Right cardiac atrium (tissue), 5 donors: Measurements from ENCODE around the gene IL18R1. TPM values are rescaled to one million over a fixed set of nuclear protein-coding genes. Genes with fewer than 3 reads are reported as not detected.
A peak's percentile ranks its signal among the peaks of the same experiment; 100 is the strongest.

ENCODE experiments used
- ATAC-seq, 2 donors: fragments of 200-7000 bp; cut with Tn5 transposase; one replicate each; pipeline versions ENCODE4 v1.8.0 to v1.9.1; 2020; ENCODE audit warnings: moderate library complexity in 2 of 2, mild to moderate bottlenecking in 1 of 2
- DNase-seq, 3 donors: peaks; one replicate each; pipeline ENCODE4 v3.0.0-alpha.2; 2020
- H3K27ac ChIP-seq: one replicate; pipeline ENCODE4 v1.5.1; 2013; ENCODE audit warnings: mild to moderate bottlenecking, low read length, control low read depth, moderate library complexity
- H3K27me3 ChIP-seq: one replicate; pipeline ENCODE4 v1.6.1; 2013; ENCODE audit not compliant: control insufficient read depth, insufficient read depth
- H3K4me1 ChIP-seq: one replicate; pipeline ENCODE4 v1.6.1; 2013; ENCODE audit warnings: low read length; ENCODE audit not compliant: control insufficient read depth, insufficient read depth
- H3K4me3 ChIP-seq: one replicate; pipeline ENCODE4 v1.5.1; 2013; ENCODE audit warnings: low read length, control low read depth
- H3K9me3 ChIP-seq: one replicate; pipeline ENCODE4 v1.6.1; 2013; ENCODE audit warnings: low read length; ENCODE audit not compliant: control insufficient read depth
- WGBS: extraction: QIAGEN DNeasy Blood & Tissue Kit; methylation state at CpG from one replicate; pipeline ENCODE4 v1.1.7; 2013; 5-methylcytosine and 5-hydroxymethylcytosine counted together
- intact Hi-C, 4 donors: fragments of 100-400 bp; cut with DNase I; formaldehyde crosslinking; loops; one replicate each; pipeline versions ENCODE4 v1.11.0 to v1.14.0; 2022 to 2023
- polyA plus RNA-seq: library from polyadenylated mRNA; stranded (reverse); fragments of 200-250 nt; gene quantifications from one replicate; pipeline ENCODE4 v1.2.3, GENCODE V29; 2013
- total RNA-seq, 4 donors: library from RNA; stranded (reverse); fragmentation: NEBNext Ultra II Directional; extraction: Animal tissue kit (Norgen Biotek cat#: 25700); gene quantifications; one replicate each; pipeline ENCODE4 v1.2.1, GENCODE V29; 2021
- donor health status: healthy with polysubstance abuse.
- donor health status: DM: no; HTN: yes; CAD: no.
- donor health status: DM: no; HTN: no; CAD: no.
- donor health status: DM: no; HTN: yes; CAD: no; lungs with severe emphysema.
- donor health status: DM: yes; HTN: yes; CAD: no.

Gene IL18R1
- total and polyA plus RNA-seq, 5 donors = 2.2 to 8.1 (median 2.9) TPM

DNA sequence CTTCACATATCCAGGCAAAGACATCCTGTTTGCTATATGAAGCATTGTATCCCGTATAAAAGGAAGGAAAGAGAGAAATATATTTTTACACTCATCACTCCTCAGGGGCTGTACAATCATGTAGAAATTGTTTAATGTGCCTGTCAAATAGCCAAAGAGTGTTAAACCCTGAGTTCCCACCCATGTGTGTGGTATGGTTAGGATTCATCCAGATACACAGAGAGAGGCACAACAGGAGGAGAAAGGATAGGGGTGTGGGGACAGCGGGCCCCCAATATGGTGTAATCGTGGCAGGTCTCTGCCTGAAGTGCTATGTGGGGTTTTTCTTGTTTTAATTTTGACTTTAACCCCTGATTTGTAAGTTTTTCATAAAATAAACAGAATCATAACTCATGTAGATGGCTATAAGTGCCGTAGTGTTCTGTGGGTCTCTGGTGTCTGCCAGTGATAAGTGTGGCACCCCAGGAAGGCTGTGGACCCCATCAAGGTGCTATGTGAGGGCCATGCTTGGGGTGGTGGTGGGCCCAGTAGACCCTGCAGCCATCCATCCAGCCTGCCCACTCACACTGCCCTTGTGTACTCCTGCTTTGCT is 10.2 kb upstream of the IL18R1 start:
- WGBS = 77% methylated on average over 4 of the region's 4 CpGs
- ATAC-seq (peak in 1 of 2 donors; percentile 31), DNase-seq (no peak)
- no peak overlapping the region for H3K4me3 ChIP-seq
- no peak overlapping the region for H3K27ac ChIP-seq
- H3K9me3 ChIP-seq = no peaks in the 10 kb centered on the region
- no peaks in the 10 kb centered on the region for H3K27me3 ChIP-seq
- intact Hi-C loops = loop anchor here in 2 of 4 donors (10.0 kb wide), 2 partner anchors 81 to 91 kb away; no protein-coding TSS in a partner anchor
- no peaks in the 10 kb centered on the region for H3K4me1 ChIP-seq

DNA sequence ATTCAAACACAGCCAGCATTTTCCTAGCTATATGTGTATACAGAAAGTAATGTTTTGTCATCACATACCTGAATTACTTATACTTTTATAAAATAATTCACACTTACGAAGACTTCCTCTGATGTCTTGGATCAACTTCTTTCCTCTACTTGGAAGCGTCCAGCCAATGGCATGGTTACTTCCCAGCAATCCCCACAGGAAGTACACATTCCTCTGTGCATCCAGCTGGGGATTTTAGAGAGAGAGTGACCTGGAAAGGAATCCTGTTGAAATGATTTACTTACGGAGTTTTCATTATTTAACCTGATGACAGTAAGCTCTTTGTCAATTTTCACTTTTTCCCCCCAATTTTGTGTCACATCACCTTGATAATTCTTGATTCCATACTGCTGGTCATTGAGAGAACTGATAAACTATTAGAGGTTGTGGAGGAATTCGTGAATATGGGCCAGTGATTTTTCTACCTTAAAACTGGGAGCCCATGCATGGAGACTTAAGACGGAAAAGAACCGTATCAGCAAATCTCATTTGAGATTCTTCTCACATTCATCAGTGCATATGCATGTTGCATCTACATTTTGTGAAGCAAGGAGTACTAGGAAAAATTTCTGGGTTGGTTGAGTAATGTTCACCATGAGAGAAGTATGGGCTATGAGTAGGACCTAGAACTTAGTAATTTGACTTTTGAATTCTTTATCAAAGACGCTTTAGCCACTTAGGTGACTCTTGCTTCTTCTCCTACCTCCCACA is 9.0 kb upstream of the IL18R1 start:
- H3K4me1 ChIP-seq = no peaks in the 10 kb centered on the region
- DNase-seq (no peak), ATAC-seq (no peak)
- no peak overlapping the region for H3K4me3 ChIP-seq
- 88% methylated on average over 7 of the region's 7 CpGs for WGBS
- H3K27ac ChIP-seq = no peak overlapping the region
- intact Hi-C loops = loop anchor here in 2 of 4 donors (10.0 kb wide), 2 partner anchors 82 to 92 kb away; no protein-coding TSS in a partner anchor
- H3K9me3 ChIP-seq = no peaks in the 10 kb centered on the region
- no peaks in the 10 kb centered on the region for H3K27me3 ChIP-seq

DNA sequence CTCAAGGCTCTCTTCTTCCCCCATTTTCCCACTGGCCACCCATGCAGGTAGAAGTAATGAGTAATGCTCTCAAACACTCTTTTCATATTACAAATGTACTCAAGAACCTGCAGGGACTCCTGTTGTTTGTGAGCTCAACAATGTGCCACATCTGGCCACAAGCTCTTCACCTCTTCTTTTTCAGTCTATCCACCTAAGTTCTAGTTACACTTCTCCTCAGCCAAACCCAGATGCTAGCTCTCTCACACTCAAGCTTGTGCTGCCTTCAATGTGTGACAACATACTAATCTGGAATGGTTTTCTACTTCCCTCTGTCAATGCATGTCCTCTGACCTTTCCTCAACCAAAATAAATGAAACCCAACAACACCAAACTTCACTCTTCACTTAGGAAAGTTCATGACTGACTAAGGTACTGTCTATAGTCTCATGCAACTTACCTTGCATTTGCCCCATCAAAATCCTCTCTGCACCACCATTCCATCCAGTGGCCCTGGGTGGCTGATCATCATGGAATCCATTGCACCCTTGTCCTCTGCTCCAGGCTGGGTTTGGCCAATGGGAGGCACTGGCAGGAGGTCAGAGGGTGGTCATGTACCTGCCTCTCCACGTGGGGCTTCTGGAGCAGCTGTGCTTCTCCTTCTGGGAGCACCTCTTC is 5.3 kb upstream of the IL18R1 start:
- Histone ChIP-seq H3K27ac (no peak overlapping the region), H3K27me3 (no peaks in the 10 kb centered on the region), H3K4me1 (no peaks in the 10 kb centered on the region), H3K4me3 (no peak overlapping the region), H3K9me3 (no peaks in the 10 kb centered on the region)
- ATAC-seq = peak in 1 of 2 donors; percentile 11
- intact Hi-C loops = loop anchor here in 2 of 4 donors (10.0 kb wide), 2 partner anchors 95 to 345 kb away; no protein-coding TSS in a partner anchor
- DNase-seq = no peak
- WGBS = 57% methylated on average over 1 of the region's 1 CpG

DNA sequence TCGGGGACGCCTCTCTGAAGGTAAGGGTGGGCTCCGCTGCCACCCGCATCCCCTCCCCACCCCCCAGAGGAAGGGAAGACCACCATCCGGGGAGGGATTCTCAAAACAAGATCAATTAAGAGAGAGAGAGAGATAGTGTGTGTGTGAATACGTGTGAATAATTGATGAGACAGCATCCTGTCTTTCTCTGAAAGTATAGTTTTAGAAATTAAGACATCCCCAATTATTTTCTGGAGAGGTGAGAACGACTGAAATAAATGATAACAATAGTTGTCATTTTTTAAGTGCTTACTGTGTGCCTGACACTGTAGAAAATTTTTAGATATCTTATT is 751 bp downstream of the IL18R1 start:
- 18% methylated on average over 7 of the region's 7 CpGs for WGBS
- peak overlapping the region; percentile 74 for H3K4me3 ChIP-seq
- no peaks in the 10 kb centered on the region for H3K9me3 ChIP-seq
- H3K27me3 ChIP-seq = no peaks in the 10 kb centered on the region
- intact Hi-C loops = loop anchor here in 3 of 4 donors (5.0 to 10.0 kb wide), 3 partner anchors 102 to 352 kb away; no protein-coding TSS in a partner anchor
- DNase-seq (peak in 1 of 3 donors; percentile 58), ATAC-seq (no peak)
- H3K4me1 ChIP-seq = no peaks in the 10 kb centered on the region
- H3K27ac ChIP-seq = peak overlapping the region; percentile 42

DNA sequence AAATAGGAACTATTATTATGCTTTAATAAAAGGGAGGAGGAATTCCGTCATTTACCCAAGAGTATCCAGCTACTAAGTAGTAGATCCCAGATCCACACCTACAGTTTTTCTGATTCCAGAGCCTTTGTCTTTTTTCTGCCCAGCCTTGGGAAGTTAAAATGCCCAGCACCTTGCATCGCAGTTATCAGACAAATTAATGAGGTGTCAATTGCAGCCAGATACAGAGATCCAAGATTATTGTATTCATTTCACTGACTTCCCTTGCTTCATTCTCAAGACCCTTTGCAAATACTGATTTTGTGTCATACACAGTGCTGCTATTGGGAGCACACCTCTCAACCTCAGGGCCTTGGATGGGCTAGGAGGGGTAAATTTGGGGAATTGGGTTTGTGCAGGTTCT is 1.1 kb downstream of the IL18R1 start:
- DNase-seq (no peak), ATAC-seq (no peak)
- Histone ChIP-seq H3K4me1 (no peaks in the 10 kb centered on the region), H3K27ac (no peak overlapping the region), H3K9me3 (no peaks in the 10 kb centered on the region), H3K27me3 (no peaks in the 10 kb centered on the region), H3K4me3 (peak overlapping the region; percentile 74)
- 69% methylated on average over 2 of the region's 2 CpGs for WGBS
- intact Hi-C loops = loop anchor here in 3 of 4 donors (5.0 to 10.0 kb wide), 3 partner anchors 102 to 352 kb away; no protein-coding TSS in a partner anchor

DNA sequence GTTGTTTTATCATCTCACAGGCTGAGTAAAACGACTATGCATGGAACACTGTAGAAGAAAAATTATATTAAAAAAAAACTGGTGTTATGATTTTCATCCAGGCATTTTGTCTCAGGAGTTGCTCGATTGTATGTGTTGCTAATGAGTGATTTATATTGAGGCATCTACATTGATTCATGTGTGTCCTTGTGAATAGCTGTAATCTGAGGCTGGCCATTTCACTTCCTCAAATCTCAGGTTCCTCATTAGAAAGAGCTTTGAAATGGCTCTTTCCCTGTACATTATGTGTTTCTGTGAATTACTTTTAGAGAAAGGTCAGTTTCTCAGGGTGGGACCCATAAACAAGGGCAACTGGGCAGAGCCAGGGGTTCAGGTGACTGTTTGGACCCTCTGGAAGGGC is 2.3 kb downstream of the IL18R1 start:
- DNase-seq (no peak), ATAC-seq (no peak)
- Histone ChIP-seq H3K27me3 (no peaks in the 10 kb centered on the region), H3K9me3 (no peaks in the 10 kb centered on the region), H3K27ac (no peak overlapping the region), H3K4me3 (no peak overlapping the region), H3K4me1 (no peaks in the 10 kb centered on the region)
- 68% methylated on average over 2 of the region's 2 CpGs for WGBS
- intact Hi-C loops = loop anchor here in 3 of 4 donors (5.0 to 10.0 kb wide), 3 partner anchors 103 to 353 kb away; no protein-coding TSS in a partner anchor

DNA sequence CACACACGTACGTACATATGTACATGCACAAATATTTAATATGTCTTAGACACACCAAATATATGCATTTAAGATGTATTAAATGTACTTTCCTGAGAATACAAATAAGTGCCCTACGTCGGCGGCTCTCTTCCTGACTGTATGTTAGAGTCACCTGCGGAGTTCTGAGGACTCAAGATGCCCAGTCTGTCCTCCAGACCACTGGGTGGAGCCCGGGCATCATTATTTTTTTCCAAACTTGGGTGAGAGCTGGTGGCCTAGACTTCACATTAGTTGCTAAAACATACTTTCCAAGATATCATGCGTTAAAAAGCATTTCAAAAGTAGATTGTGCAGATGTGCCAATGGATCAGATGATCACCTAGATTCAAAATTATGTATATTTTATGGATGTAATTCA is 2.9 kb downstream of the IL18R1 start:
- H3K4me1 ChIP-seq = no peaks in the 10 kb centered on the region
- ATAC-seq (no peak), DNase-seq (no peak)
- no peaks in the 10 kb centered on the region for H3K27me3 ChIP-seq
- H3K9me3 ChIP-seq = no peaks in the 10 kb centered on the region
- 94% methylated on average over 8 of the region's 8 CpGs for WGBS
- no peak overlapping the region for H3K4me3 ChIP-seq
- H3K27ac ChIP-seq = no peak overlapping the region
- intact Hi-C loops = loop anchor here in 3 of 4 donors (5.0 to 10.0 kb wide), 3 partner anchors 104 to 354 kb away; no protein-coding TSS in a partner anchor

DNA sequence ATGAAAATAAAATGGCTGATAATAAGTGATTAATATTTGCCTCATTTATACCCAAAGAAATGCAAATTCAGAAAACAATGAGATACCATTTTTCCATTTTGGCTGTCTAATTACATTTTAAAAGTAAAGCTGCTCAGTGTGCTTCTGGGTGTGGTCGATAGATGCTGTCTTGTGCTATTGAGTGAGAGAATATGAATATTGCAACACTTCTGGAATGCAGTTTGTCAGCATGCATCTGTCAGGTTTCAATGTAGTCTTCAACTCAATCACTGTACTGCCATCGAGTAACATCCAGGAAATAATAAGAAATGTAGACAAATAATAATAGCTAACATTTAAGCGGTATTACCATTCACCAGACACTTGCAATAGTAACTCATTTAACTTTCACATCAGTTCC is 3.9 kb downstream of the IL18R1 start:
- Histone ChIP-seq H3K4me1 (no peaks in the 10 kb centered on the region), H3K27me3 (no peaks in the 10 kb centered on the region), H3K4me3 (no peak overlapping the region), H3K9me3 (no peaks in the 10 kb centered on the region), H3K27ac (no peak overlapping the region)
- ATAC-seq = no peak
- DNase-seq = no peak
- intact Hi-C loops = loop anchor here in 3 of 4 donors (5.0 to 10.0 kb wide), 3 partner anchors 105 to 355 kb away; no protein-coding TSS in a partner anchor
- WGBS = 84% methylated on average over 3 of the region's 3 CpGs

DNA sequence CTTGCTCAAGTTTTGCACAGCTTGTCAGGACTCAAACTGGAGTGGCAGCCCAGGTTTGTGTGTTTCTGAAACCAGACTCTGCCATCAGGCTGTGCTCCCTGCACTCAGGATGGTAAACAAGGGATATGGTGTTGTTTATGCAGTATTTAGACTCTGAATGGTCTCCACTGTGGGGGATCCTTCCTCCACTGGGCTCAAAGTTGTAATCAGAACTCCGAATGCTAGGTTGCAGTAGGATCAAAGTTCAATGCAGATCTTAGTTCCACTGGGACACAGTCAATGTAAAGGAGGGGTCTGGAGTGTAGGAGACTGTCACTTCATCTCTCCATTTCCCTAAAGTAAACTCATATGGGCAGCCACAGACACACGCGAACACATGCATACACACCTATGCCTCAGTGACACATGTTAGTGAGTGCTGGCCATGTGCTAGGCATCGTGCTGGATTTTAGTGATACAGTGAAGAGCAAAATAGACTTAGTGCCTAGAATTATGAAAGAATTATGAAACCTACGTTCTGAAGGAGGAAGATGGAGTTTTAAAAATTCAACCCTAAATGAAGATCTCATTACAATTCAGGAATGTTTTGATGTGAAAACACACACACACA is 6.1 kb downstream of the IL18R1 start:
- Histone ChIP-seq H3K9me3 (no peaks in the 10 kb centered on the region), H3K27me3 (no peaks in the 10 kb centered on the region), H3K27ac (no peak overlapping the region), H3K4me1 (no peaks in the 10 kb centered on the region), H3K4me3 (no peak overlapping the region)
- WGBS = 82% methylated on average over 5 of the region's 5 CpGs
- DNase-seq = no peak
- intact Hi-C loops = no loop called here
- no peak for ATAC-seq

DNA sequence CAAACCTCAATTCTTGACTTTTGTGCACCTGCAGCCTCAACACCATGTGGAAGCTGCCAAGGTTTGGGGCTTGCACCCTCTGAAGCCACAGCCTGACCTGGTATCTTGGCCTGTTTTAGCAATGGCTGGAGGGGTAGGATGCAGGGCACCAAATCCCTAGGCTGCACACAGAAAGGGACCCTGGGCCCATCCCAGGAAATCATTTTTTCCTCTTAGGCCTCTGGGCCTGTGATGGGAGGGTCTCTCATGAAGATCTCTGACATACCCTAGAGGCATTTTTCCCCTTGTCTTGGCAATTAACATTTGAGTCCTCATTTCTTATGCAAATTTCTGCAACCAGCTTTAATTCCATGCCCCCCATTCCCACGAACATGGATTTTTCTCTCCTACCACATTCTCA is 10.2 kb downstream of the IL18R1 start:
- Histone ChIP-seq H3K4me3 (no peak overlapping the region), H3K9me3 (no peaks in the 10 kb centered on the region), H3K27ac (no peak overlapping the region), H3K27me3 (no peaks in the 10 kb centered on the region), H3K4me1 (no peaks in the 10 kb centered on the region)
- ATAC-seq (no peak), DNase-seq (no peak)
- intact Hi-C loops = no loop called here
- WGBS = 94% methylated on average over 1 of the region's 1 CpG
